DND-41 (cell line): ENCODE data around the gene NPBWR2.

ENCODE experiments used
- EZH2 ChIP-seq: IDR thresholded peaks from 3 replicates; pipeline ENCODE4 v1.6.1; 2012; ENCODE audit warnings: borderline replicate concordance, low read depth, mild to moderate bottlenecking, moderate library complexity, low read length, inconsistent platforms; ENCODE audit not compliant: severe bottlenecking
- TF ChIP-seq, protein P1 (sequence below): IDR thresholded peaks from 2 replicates; pipeline ENCODE4 v1.5.1; 2012; ENCODE audit warnings: borderline replicate concordance, low read length, moderate library complexity, mild to moderate bottlenecking; ENCODE audit not compliant: poor library complexity, severe bottlenecking; ENCODE audit errors: extremely low read depth

DNA sequence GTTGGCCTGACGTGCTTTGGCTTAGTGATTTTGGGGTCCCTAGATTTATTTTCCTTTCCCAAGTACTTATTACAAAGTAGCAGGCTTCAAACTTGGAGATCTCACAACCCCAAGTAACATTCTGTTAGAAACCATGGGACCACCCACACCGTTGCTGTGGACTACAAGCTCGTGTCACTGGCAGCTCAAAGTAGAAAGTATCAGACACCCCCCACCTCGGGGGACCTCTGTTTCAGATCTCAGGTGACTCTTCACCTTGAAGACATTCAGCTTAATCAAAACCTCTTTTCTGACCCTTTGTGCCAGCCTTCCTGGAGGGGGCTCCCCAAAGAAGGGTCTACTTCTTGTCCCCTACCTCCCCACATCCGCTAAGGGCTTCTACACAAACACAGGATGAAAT, 41.2 kb upstream of the NPBWR2 start:
- TF ChIP-seq, protein P1, sequence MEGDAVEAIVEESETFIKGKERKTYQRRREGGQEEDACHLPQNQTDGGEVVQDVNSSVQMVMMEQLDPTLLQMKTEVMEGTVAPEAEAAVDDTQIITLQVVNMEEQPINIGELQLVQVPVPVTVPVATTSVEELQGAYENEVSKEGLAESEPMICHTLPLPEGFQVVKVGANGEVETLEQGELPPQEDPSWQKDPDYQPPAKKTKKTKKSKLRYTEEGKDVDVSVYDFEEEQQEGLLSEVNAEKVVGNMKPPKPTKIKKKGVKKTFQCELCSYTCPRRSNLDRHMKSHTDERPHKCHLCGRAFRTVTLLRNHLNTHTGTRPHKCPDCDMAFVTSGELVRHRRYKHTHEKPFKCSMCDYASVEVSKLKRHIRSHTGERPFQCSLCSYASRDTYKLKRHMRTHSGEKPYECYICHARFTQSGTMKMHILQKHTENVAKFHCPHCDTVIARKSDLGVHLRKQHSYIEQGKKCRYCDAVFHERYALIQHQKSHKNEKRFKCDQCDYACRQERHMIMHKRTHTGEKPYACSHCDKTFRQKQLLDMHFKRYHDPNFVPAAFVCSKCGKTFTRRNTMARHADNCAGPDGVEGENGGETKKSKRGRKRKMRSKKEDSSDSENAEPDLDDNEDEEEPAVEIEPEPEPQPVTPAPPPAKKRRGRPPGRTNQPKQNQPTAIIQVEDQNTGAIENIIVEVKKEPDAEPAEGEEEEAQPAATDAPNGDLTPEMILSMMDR, result no peak
- no peak for TF ChIP-seq EZH2
